ENCODE data around the gene ZYG11B. TPM values are rescaled to one million over a fixed set of nuclear protein-coding genes. Genes with fewer than 3 reads are reported as not detected.

Gene ZYG11B
- 10 to 100 TPM; 13.9 to 27.8 (median 18.4) TPM for total RNA-seq

GRCh38 chr1:52726265-52727113 lies at the start of gene ZYG11B:
Gene ZYG11B, plus strand, starts transcription at chr1:52726453. Its CDS starts 201 bp downstream, at chr1:52726654.
- peaks cover 0 to 7% (median 0%) of the 10 kb centered on the region in 3 donors for H3K36me3 ChIP-seq
- H3K9me3 ChIP-seq, result no peaks in the 10 kb centered on the region
- H3K27ac ChIP-seq, result peak within 1 kb of the TSS; percentile 87 to 92 (median 89)
- no peaks in the 10 kb centered on the region for H3K27me3 ChIP-seq
- TF ChIP-seq, protein P1, sequence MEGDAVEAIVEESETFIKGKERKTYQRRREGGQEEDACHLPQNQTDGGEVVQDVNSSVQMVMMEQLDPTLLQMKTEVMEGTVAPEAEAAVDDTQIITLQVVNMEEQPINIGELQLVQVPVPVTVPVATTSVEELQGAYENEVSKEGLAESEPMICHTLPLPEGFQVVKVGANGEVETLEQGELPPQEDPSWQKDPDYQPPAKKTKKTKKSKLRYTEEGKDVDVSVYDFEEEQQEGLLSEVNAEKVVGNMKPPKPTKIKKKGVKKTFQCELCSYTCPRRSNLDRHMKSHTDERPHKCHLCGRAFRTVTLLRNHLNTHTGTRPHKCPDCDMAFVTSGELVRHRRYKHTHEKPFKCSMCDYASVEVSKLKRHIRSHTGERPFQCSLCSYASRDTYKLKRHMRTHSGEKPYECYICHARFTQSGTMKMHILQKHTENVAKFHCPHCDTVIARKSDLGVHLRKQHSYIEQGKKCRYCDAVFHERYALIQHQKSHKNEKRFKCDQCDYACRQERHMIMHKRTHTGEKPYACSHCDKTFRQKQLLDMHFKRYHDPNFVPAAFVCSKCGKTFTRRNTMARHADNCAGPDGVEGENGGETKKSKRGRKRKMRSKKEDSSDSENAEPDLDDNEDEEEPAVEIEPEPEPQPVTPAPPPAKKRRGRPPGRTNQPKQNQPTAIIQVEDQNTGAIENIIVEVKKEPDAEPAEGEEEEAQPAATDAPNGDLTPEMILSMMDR (IDR thresholded peaks at IDR 0.05), result peak in 1 of 6 experiments; percentile 9
- TF ChIP-seq POLR2A (IDR thresholded peaks at IDR 0.05), result peak in 2 of 4 donors; percentile 79 to 87
- DNase-seq, result peak; percentile 10
- 1 to 4% methylated on average over 23 of the region's 59 CpGs for WGBS, 2 donors
- intact Hi-C loops (cut with DNase I), result no loop called here
- H3K4me1 ChIP-seq, result peaks cover 5 to 39% (median 9%) of the 10 kb centered on the region in 3 donors
- H3K4me3 ChIP-seq, result peak within 1 kb of the TSS; percentile 79 to 99 (median 92)

DNA sequence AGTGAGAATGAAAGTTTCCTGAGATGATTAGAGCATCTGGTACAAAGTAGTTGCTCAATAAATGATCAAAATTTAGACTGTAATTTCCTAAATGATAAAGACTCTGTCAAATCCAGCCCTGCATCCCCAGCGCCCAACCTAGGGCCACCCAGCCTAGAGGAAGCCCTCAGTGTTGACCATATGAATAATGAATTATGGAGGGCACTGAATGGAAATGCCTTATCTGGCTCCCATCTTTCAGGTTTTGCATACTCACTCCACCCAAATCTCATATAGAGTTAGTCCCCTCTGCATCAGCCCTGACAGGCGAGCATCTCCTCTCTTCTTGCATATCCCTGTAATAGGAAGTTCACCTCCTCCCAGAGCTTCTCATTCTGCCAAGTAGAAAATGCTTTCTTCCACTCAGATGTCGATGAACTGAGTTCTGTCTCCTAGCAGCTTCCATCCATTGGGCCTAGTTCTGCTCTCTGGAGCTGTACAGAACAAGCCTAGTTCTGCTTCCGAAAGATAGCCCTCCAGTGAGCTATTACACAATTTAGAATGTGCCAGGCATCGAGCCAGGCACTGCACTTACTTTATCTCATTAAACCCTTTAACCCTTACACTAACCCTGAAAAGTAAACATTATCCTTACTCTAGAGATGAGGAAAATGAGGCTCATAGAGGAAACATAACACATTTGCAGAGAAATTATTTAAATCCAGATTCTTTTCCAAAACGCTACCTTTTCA lies 49.0 kb upstream of the ZYG11B start:
- WGBS, 2 donors, result 62 to 63% methylated on average over 6 of the region's 6 CpGs
- Histone ChIP-seq H3K4me3 (no peak overlapping the region), H3K27ac (no peak overlapping the region), H3K36me3 (no peaks in the 10 kb centered on the region), H3K27me3 (no peaks in the 10 kb centered on the region), H3K4me1 (peaks cover 0 to 21% (median 6%) of the 10 kb centered on the region in 3 donors), H3K9me3 (no peaks in the 10 kb centered on the region)
- intact Hi-C loops (cut with DNase I), result no loop called here
- TF ChIP-seq, protein P1 (IDR thresholded peaks at IDR 0.05), result no peak
- no peak for TF ChIP-seq POLR2A (IDR thresholded peaks at IDR 0.05)
- DNase-seq, result no peak

GRCh38 chr1:52679048-52679447 lies 47.2 kb upstream of the ZYG11B start:
- H3K27ac ChIP-seq, result no peak overlapping the region
- no peak for DNase-seq
- no peaks in the 10 kb centered on the region for H3K27me3 ChIP-seq
- H3K4me3 ChIP-seq, result no peak overlapping the region
- TF ChIP-seq, protein P1 (IDR thresholded peaks at IDR 0.05), result no peak
- no peak for TF ChIP-seq POLR2A (IDR thresholded peaks at IDR 0.05)
- WGBS, 2 donors, result 88% methylated on average over 1 of the region's 1 CpG; no CpG with 5 or more reads in 1 of the 2 donors
- H3K36me3 ChIP-seq, result no peaks in the 10 kb centered on the region
- intact Hi-C loops (cut with DNase I), result no loop called here
- peaks cover 0 to 19% (median 6%) of the 10 kb centered on the region in 3 donors for H3K4me1 ChIP-seq
- H3K9me3 ChIP-seq, result no peaks in the 10 kb centered on the region

GRCh38 chr1:52679498-52679897 lies 46.8 kb upstream of the ZYG11B start:
- no peak for DNase-seq
- no peaks in the 10 kb centered on the region for H3K36me3 ChIP-seq
- H3K9me3 ChIP-seq, result no peaks in the 10 kb centered on the region
- peaks cover 0 to 14% (median 6%) of the 10 kb centered on the region in 3 donors for H3K4me1 ChIP-seq
- no peak overlapping the region for H3K4me3 ChIP-seq
- H3K27ac ChIP-seq, result no peak overlapping the region
- H3K27me3 ChIP-seq, result no peaks in the 10 kb centered on the region
- intact Hi-C loops (cut with DNase I), result no loop called here
- TF ChIP-seq, protein P1 (IDR thresholded peaks at IDR 0.05), result no peak
- TF ChIP-seq POLR2A (IDR thresholded peaks at IDR 0.05), result no peak
- 91 to 94% methylated on average over 3 to 5 of the region's 5 CpGs for WGBS, 2 donors

Measured in esophagus squamous epithelium (tissue), 5 donors.